ENCODE results near the gene TRAF3IP3.

DNA sequence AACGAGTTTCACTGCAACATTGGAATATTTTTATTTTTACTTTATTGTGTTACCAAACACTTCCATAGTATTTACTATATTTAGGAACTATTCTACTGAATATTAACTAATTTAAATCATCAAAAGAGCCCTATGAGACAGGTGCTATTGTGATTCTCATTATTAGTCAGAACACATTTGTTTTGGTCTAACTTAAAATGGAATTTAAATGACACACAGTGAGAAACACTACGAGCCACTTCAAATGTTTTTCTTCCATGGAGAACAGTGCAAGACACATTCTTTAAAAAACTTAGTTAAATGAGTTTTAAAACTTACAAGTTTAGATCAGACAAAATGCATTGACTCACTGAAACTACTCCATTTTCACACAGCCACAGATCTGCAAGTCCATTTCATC is 6.6 kb upstream of the TRAF3IP3 start:
- no peak for TF ChIP-seq FOXK2 (IDR thresholded peaks at IDR 0.05)
- TF ChIP-seq CBX2 (IDR thresholded peaks at IDR 0.05; ENCODE audit: low read depth, low read length) = no peak
- no peak for TF ChIP-seq CBX2 (CRISPR knock-in tag; IDR thresholded peaks at IDR 0.05; ENCODE audit: low read depth)
- no peak for TF ChIP-seq SRSF4 (IDR thresholded peaks at IDR 0.05; ENCODE audit: low read depth, low read length, poor library complexity, severe bottlenecking)
- TF ChIP-seq ZBTB7A (CRISPR knock-in tag; IDR thresholded peaks at IDR 0.05) = no peak
- TF ChIP-seq GTF2F1 (IDR thresholded peaks at IDR 0.05; ENCODE audit: low read length) = no peak
- TF ChIP-seq GABPA (IDR thresholded peaks at IDR 0.05; ENCODE audit: low read depth, low read length) = no peak
- TF ChIP-seq GABPA (CRISPR knock-in tag; IDR thresholded peaks at IDR 0.05; ENCODE audit: low read depth) = no peak
- no peak for TF ChIP-seq EZH2 (conservative IDR thresholded peaks at IDR 0.05; ENCODE audit: low read depth, low read length)

Data from HepG2 (cell line).